ENCODE measurements around the gene ORM2.

DNA sequence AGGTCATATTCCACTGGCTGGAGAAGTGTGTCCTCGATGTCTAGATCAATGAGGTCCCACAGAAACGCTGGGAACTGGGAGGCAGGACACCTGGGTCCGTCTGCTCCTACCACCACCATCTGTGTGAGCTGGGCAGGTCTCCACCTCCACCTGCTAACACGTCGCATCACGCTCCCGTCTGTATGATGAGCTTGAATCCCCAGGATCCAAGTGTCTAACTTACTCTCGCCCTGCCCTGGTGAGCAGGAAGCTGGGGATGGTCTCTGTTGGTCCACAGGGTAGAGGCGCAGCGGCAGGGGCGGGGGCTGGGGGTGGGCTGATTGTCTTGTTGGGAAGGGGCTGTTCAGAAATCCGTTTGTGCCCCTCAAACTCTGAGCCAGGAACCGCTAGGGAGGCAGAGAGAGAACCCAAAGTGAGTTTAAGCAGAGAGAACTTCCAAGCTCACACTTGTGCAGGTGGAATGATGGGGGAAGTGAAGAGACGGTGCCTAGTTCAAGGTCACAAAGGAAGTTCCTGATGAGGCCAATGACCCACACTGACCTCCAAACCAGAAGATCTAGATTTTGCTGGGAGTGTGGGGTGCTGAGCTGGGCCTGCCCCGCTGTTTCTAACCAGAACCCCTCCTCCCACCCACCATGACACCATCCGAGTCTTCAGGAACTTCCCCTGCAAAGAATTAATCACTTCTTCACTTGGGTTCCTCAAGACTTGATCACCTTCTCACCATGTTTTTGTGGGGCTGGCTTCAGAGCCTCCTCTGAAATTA is 21.1 kb downstream of the ORM2 start:
- TF ChIP-seq, protein P1, sequence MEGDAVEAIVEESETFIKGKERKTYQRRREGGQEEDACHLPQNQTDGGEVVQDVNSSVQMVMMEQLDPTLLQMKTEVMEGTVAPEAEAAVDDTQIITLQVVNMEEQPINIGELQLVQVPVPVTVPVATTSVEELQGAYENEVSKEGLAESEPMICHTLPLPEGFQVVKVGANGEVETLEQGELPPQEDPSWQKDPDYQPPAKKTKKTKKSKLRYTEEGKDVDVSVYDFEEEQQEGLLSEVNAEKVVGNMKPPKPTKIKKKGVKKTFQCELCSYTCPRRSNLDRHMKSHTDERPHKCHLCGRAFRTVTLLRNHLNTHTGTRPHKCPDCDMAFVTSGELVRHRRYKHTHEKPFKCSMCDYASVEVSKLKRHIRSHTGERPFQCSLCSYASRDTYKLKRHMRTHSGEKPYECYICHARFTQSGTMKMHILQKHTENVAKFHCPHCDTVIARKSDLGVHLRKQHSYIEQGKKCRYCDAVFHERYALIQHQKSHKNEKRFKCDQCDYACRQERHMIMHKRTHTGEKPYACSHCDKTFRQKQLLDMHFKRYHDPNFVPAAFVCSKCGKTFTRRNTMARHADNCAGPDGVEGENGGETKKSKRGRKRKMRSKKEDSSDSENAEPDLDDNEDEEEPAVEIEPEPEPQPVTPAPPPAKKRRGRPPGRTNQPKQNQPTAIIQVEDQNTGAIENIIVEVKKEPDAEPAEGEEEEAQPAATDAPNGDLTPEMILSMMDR (IDR thresholded peaks at IDR 0.05; ENCODE audit: low read depth, low read length) = no peak
- TF ChIP-seq EZH2phosphoT487 (IDR thresholded peaks at IDR 0.05; ENCODE audit: low read depth) = no peak

Measured in OCI-LY3 (cell line).